22Rv1 (cell line): Measurements from ENCODE around the gene RNLS.

ENCODE experiments used
- H3K27ac ChIP-seq: fragments of 450-650 bp; 2 replicates; pipeline ENCODE4 v1.5.1; 2017
- CTCF ChIP-seq: fragments of 450-650 bp; IDR thresholded peaks from 2 replicates; pipeline ENCODE4 v1.5.1; 2017; ENCODE audit warnings: mild to moderate bottlenecking
- ZFX ChIP-seq: fragments of 450-650 bp; IDR thresholded peaks from 2 replicates; pipeline ENCODE4 v1.6.1; 2017; ENCODE audit warnings: antibody characterized with exemption, borderline replicate concordance

Gene RNLS

GRCh38 chr10:88540351-88540750 is 42.8 kb downstream of the RNLS start:
- H3K27ac ChIP-seq: no peak overlapping the region
- no peak for TF ChIP-seq CTCF
- no peak for TF ChIP-seq ZFX

GRCh38 chr10:88538048-88538447 is 45.1 kb downstream of the RNLS start:
- H3K27ac ChIP-seq: no peak overlapping the region
- TF ChIP-seq ZFX: no peak
- TF ChIP-seq CTCF: no peak

- TF ChIP-seq ZFX: no peak
- no peak for TF ChIP-seq CTCF
- no peak overlapping the region for H3K27ac ChIP-seq
Observed at GRCh38 chr10:88537322-88537721, 45.8 kb downstream of the RNLS start.

GRCh38 chr10:88536437-88536836 is 46.7 kb downstream of the RNLS start:
- TF ChIP-seq ZFX (no peak), CTCF (no peak)
- H3K27ac ChIP-seq: no peak overlapping the region

- TF ChIP-seq ZFX: no peak
- no peak for TF ChIP-seq CTCF
- no peak overlapping the region for H3K27ac ChIP-seq
Observed at GRCh38 chr10:88534072-88534665, 48.9 kb downstream of the RNLS start.

DNA sequence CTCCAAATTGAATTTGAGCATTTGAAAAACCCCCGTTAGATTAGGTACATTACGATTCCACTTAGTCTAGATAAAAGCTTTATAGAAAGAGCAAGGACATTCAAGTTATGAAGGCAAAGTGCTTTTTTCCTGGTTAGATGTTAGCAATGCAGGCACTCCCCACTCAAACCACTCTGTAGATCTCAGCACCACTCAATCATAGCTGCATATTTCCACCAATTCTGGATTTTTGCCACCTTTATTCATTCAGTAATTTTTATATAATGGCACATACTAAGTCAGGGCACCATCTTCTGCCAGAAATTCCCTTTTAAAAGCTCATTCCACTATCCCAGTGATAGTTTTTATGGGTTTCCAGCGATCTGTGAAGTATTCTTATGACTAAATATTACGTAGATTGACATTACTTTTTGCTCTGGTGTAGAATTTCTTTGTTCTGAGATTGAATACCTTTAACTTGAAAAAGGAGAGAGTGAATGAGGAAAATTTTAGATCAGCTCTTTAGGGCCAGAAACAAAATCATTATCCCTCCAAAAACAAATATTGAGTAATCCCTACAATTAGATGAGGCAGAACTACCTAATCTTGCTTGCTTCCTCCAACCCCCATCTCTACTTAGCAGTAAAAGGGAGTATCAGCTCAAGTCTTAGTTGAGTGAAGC is 51.6 kb downstream of the RNLS start:
- H3K27ac ChIP-seq: no peak overlapping the region
- no peak for TF ChIP-seq CTCF
- TF ChIP-seq ZFX: no peak

- H3K27ac ChIP-seq: no peak overlapping the region
- TF ChIP-seq CTCF: no peak
- TF ChIP-seq ZFX: no peak
Observed at GRCh38 chr10:88530629-88531391, 52.3 kb downstream of the RNLS start.
